WI38 (cell line): ENCODE results near the gene SEMA6B.

Source experiments
- H3K4me3 ChIP-seq: 2 replicates; pipeline ENCODE4 v1.5.1; 2011; ENCODE audit warnings: low read depth, mild to moderate bottlenecking, control low read depth, low read length
- TF ChIP-seq, protein P1 (sequence below): IDR thresholded peaks from 2 replicates; pipeline ENCODE4 v1.5.1; 2012; ENCODE audit warnings: low read depth, mild to moderate bottlenecking, control low read depth, low read length

The SEMA6B gene

DNA sequence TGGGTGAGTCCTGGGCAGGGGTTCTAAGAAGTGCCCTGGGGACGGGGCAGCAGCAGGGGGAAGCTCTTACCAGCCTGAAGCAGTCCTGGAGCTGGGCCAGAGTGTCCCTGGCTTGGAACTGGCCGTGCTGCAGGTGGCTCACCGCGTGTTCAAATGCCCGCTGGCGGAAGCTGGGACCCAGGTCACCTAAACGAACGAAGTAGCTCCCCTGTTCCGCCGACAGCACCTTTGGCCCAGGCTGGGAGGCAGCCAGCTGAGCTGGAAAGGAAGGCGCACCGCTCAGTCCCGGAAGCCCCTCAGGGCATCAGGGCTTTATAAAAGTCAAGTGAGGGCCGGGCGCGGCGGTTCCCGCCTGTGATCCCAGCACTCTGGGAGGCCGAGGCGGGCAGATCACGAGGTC, 50.8 kb downstream of the SEMA6B start:
- no peak overlapping the region for H3K4me3 ChIP-seq
- TF ChIP-seq, protein P1, sequence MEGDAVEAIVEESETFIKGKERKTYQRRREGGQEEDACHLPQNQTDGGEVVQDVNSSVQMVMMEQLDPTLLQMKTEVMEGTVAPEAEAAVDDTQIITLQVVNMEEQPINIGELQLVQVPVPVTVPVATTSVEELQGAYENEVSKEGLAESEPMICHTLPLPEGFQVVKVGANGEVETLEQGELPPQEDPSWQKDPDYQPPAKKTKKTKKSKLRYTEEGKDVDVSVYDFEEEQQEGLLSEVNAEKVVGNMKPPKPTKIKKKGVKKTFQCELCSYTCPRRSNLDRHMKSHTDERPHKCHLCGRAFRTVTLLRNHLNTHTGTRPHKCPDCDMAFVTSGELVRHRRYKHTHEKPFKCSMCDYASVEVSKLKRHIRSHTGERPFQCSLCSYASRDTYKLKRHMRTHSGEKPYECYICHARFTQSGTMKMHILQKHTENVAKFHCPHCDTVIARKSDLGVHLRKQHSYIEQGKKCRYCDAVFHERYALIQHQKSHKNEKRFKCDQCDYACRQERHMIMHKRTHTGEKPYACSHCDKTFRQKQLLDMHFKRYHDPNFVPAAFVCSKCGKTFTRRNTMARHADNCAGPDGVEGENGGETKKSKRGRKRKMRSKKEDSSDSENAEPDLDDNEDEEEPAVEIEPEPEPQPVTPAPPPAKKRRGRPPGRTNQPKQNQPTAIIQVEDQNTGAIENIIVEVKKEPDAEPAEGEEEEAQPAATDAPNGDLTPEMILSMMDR: no peak

DNA sequence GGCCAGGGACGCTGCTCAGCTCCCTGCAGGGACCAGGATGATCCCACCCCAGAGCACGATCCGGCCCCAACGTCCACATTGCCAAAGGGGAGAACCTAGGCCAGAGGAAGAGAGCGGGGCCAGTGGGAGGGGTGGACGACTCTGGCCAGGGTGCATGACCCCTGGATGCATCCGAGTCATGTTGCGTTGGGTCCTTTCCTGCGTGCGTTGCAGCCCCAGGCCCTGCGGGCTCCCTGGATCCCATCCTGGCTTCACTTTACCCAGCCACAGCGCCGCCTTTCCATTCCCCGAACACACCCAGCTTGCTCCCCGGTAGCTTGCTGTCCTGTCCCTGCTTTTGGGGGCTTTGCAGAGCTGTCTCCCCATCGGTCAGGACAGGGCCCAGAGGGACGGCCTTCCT, 51.7 kb downstream of the SEMA6B start:
- H3K4me3 ChIP-seq: no peak overlapping the region
- TF ChIP-seq, protein P1: no peak

DNA sequence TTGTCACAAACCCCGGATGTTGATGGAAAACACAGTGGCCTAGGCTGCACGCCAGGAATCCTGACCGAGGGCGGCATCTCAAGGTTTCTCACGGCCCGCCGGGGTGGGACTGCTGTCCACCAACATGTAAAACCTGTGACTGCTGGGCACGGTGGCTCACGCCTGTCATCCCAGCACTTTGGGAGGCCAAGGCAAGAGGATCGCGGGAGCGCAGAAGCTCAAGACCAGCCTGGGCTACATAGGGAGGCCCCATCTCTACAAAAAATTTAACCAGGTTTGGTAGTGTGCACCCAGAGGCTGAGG, 52.4 kb downstream of the SEMA6B start:
- TF ChIP-seq, protein P1: no peak

DNA sequence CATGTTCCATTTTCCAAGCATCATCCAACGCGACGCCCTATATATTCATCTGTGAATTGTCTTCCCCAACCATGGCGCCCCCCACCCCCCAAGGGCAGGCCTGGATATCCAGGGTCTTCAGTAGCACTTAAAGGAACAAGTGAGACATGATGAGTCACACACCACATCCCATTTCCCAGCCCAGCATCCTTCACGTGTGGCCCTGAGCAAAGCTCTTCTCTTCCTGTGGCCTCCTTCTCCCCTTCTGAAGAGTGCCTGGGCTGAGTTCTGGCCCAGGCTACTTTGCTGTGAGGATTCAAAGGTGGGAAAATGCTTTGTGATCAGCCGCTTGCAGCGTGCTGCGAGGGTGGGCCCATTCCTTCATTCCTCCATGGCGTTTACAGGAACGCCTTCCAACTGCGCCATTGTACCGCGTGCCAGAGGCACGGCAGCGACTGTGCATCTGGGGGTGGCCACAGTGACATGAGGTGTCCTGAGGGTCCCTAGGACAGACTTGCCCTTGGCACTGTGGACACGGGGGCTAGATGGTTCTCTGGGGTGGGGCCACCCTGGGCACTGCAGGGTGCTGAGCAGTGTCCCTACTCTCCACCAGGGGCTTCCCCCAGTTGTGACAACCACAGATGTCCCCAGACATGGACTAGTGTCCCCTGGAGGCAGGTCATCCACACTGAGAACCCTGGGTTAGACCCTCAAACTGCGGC, 52.9 kb downstream of the SEMA6B start:
- TF ChIP-seq, protein P1: no peak

More for the DNA sequence above, 52.4 kb downstream of the SEMA6B start:
- no peak overlapping the region for H3K4me3 ChIP-seq

DNA sequence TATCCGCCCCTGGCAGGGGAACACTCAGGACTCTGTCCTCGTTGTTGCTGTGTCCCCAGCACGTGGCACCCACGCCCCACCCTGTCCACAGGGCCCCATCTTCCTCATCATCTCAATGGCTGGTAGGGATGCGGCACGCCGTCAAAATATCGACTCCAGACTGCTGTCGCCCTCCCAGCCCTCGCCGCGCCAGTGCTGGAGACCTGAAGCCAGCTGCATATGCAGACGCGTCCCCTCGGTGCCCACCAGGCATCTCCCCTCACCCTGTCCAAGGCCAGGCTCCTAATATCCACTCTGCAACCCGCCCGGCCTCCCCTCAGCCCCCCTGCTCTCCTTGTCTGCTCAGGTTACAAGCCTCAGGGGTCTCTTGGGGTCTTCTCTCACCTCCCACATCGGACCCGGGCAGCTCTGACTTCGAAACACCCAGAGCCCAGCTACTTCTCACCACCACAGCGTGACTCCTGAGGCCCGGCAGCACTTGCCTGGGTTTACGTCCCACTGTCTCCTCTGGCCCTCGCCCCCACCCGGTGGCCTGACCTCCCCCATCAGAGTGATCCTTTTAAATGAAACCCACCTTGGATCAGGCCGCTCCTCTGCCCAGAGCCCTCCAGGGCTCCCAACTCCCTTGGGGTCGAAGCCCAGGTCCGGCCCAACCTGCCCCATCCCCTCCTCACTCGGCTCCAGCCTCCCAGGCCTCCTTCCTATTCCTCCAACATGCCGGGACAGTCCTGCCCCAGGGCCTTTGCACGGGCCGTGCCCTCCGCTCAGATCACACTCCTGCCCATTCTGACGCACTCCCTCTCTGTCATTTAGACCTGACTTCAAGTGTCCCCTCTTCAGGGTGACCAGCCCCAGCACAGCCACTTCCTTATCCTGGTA, 53.7 kb downstream of the SEMA6B start:
- TF ChIP-seq, protein P1: no peak
- H3K4me3 ChIP-seq: no peak overlapping the region

More for the DNA sequence above, 52.9 kb downstream of the SEMA6B start:
- no peak overlapping the region for H3K4me3 ChIP-seq

DNA sequence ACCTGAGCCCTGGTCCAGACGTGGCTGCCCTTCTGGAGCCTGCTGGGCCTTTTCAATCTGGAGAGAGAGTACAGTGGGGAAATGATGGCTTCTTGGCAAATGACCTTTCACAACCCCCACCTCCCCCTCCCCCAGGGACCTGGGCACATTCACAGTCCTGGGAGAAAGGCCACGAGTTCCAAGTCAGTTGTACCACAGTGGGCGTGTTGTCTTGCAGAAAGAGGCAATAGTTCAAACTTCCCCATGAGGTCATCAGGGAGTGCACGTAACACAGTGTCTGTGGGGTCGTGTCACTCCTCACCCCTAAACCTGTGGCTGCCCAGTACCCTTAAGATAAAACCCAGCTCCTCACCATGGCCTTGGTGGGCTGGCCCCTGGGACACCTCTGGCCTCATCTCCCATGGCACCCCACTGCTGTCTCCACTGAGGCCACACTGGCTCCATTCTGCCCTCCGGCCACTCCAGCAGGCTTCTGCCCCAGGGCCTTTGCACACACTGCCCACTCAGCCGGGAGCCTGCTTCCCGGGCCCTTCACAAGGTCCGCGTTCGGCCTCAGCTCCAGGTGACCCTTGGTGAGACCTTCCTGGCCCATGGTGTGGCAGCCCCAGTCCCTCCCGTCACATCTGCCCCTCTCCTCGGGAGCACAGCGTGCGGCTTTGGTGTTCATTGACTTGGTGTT, 54.5 kb downstream of the SEMA6B start:
- no peak overlapping the region for H3K4me3 ChIP-seq
- TF ChIP-seq, protein P1: no peak
